Liver (tissue), 9 donors: ENCODE results near the gene DTX4. TPM values are rescaled to one million over a fixed set of nuclear protein-coding genes. Genes with fewer than 3 reads are reported as not detected.
A peak's percentile ranks its signal among the peaks of the same experiment; 100 is the strongest.

Experiments
- DNase-seq: peaks from one replicate; pipeline ENCODE4 v3.0.0-alpha.2; 2017; ENCODE audit warnings: low spot score
- H3K27ac ChIP-seq, 2 donors: one replicate each; pipeline ENCODE4 v1.7.0; 2013; ENCODE audit warnings: inconsistent platforms in 2 of 2, low read length in 2 of 2, control low read depth in 1 of 2, low read depth in 1 of 2, mild to moderate bottlenecking in 1 of 2
- H3K27me3 ChIP-seq, 4 donors: one replicate each; pipeline versions ENCODE4 v1.6.1 to v1.7.0; 2013; ENCODE audit warnings: low read length in 3 of 4, inconsistent platforms in 1 of 4, mild to moderate bottlenecking in 1 of 4, moderate library complexity in 1 of 4; ENCODE audit not compliant: control insufficient read depth in 4 of 4, insufficient read depth in 4 of 4
- H3K36me3 ChIP-seq, 4 donors: one replicate each; pipeline versions ENCODE4 v1.6.1 to v1.7.0; 2013; ENCODE audit warnings: low read length in 3 of 4, mild to moderate bottlenecking in 3 of 4, low read depth in 1 of 4, moderate library complexity in 1 of 4; ENCODE audit not compliant: control insufficient read depth in 4 of 4, insufficient read depth in 3 of 4
- H3K4me1 ChIP-seq, 4 donors: one replicate each; pipeline versions ENCODE4 v1.6.1 to v1.7.0; 2013; ENCODE audit warnings: low read length in 3 of 4, mild to moderate bottlenecking in 3 of 4, moderate library complexity in 1 of 4; ENCODE audit not compliant: control insufficient read depth in 4 of 4, insufficient read depth in 4 of 4
- H3K4me3 ChIP-seq, 3 donors: one replicate each; pipeline versions ENCODE4 v1.6.1 to v1.7.0; 2013; ENCODE audit warnings: low read length in 3 of 3, control low read depth in 1 of 3, low read depth in 1 of 3, mild to moderate bottlenecking in 1 of 3
- H3K9ac ChIP-seq, 2 donors: one replicate each; pipeline ENCODE4 v1.7.0; 2013; ENCODE audit warnings: low read length in 2 of 2, mild to moderate bottlenecking in 2 of 2, moderate library complexity in 2 of 2, control low read depth in 1 of 2, low read depth in 1 of 2
- H3K9me3 ChIP-seq, 4 donors: one replicate each; pipeline versions ENCODE4 v1.6.1 to v1.7.0; 2013; ENCODE audit warnings: low read length in 3 of 4; ENCODE audit not compliant: control insufficient read depth in 4 of 4
- ATF3 ChIP-seq: IDR thresholded peaks from 2 replicates; pipeline ENCODE4 v1.6.1; 2016; ENCODE audit warnings: antibody characterized with exemption
- EGR1 ChIP-seq, 2 donors: IDR thresholded peaks; 2 replicates each; pipeline ENCODE4 v1.6.1; 2016 to 2018; ENCODE audit warnings: antibody characterized with exemption in 2 of 2, low read depth in 2 of 2
- FOXA1 ChIP-seq: IDR thresholded peaks from 2 replicates; pipeline ENCODE4 v1.6.1; 2016; ENCODE audit warnings: antibody characterized with exemption
- GABPA ChIP-seq, 2 donors: IDR thresholded peaks in 1 of 2; conservative IDR thresholded peaks in 1 of 2; 2 replicates each; pipeline ENCODE4 v1.6.1; 2016; ENCODE audit warnings: antibody characterized with exemption in 2 of 2, mild to moderate bottlenecking in 1 of 2, moderate library complexity in 1 of 2
- HNF4A ChIP-seq, 2 donors: conservative IDR thresholded peaks; 2 replicates each; pipeline ENCODE4 v1.6.1; 2016; ENCODE audit warnings: antibody characterized with exemption in 2 of 2, mild to moderate bottlenecking in 2 of 2
- HNF4G ChIP-seq: IDR thresholded peaks from 2 replicates; pipeline ENCODE4 v1.6.1; 2016; ENCODE audit warnings: antibody characterized with exemption
- JUND ChIP-seq, 2 donors: IDR thresholded peaks; 2 replicates each; pipeline ENCODE4 v1.6.1; 2016; ENCODE audit warnings: antibody characterized with exemption in 2 of 2
- MAX ChIP-seq: IDR thresholded peaks from 2 replicates; pipeline ENCODE4 v1.6.1; 2016; ENCODE audit warnings: antibody characterized with exemption
- NR2F2 ChIP-seq: IDR thresholded peaks from 2 replicates; pipeline ENCODE4 v1.6.1; 2016; ENCODE audit warnings: antibody characterized with exemption
- RAD21 ChIP-seq, 2 donors: IDR thresholded peaks; 2 replicates each; pipeline ENCODE4 v1.6.1; 2016; ENCODE audit warnings: antibody characterized with exemption in 2 of 2, mild to moderate bottlenecking in 2 of 2
- REST ChIP-seq: IDR thresholded peaks from 2 replicates; pipeline ENCODE4 v1.6.1; 2016; ENCODE audit warnings: antibody characterized with exemption, mild to moderate bottlenecking
- RXRA ChIP-seq, 2 donors: IDR thresholded peaks; 2 replicates each; pipeline ENCODE4 v1.6.1; 2017 to 2018; ENCODE audit warnings: antibody characterized with exemption in 2 of 2, mild to moderate bottlenecking in 1 of 2
- SP1 ChIP-seq: IDR thresholded peaks from 2 replicates; pipeline ENCODE4 v1.6.1; 2018; ENCODE audit warnings: antibody characterized with exemption, mild to moderate bottlenecking
- YY1 ChIP-seq: IDR thresholded peaks from 2 replicates; pipeline ENCODE4 v1.6.1; 2016; ENCODE audit warnings: antibody characterized with exemption, mild to moderate bottlenecking
- WGBS: extraction: QIAGEN DNeasy Blood & Tissue Kit; methylation state at CpG from one replicate; pipeline ENCODE4 v1.1.7; 2013; 5-methylcytosine and 5-hydroxymethylcytosine counted together
- polyA plus RNA-seq, 2 donors: library from polyadenylated mRNA; stranded (reverse) in 1 of 2; unstranded in 1 of 2; fragments of 200-250 nt in 1 of 2; fragments of >200 nt in 1 of 2; fragmentation: Nextera tagmentation in 1 of 2; extraction: Ambion mirVana in 1 of 2; gene quantifications; one replicate each; pipeline versions ENCODE4 v1.2.1 to v1.2.3, GENCODE V29; 2013 to 2015
- total RNA-seq, 2 donors: library from RNA; depleted of rRNA; stranded (reverse); fragments of >200 nt; gene quantifications; one replicate each; pipeline ENCODE4 v1.2.3, GENCODE V29; 2014
- TF ChIP-seq, protein P1 (sequence below): fragments of 150-350 bp; IDR thresholded peaks from 2 replicates; pipeline ENCODE4 v1.5.1; 2017; ENCODE audit warnings: improper control_type of control experiment, low read depth, low read length; ENCODE audit not compliant: missing input control
- TF ChIP-seq, protein P2 (sequence below): IDR thresholded peaks from 2 replicates; pipeline ENCODE4 v1.6.1; 2016; ENCODE audit warnings: antibody characterized with exemption
- donor health status: healthy.
- donor health status: healthy.
- donor health status: healthy.
- donor health status: healthy.
- donor health status: healthy.

DTX4 gene
- total and polyA plus RNA-seq, 4 donors = 7.5 to 21.4 (median 14.3) TPM

- Histone ChIP-seq H3K27ac (peak overlapping the region; percentile 76 to 81), H3K9me3 (no peaks in the 10 kb centered on the region), H3K4me1 (peaks cover 17 to 60% (median 42%) of the 10 kb centered on the region in 4 donors), H3K4me3 (no peak overlapping the region), H3K27me3 (no peaks in the 10 kb centered on the region), H3K36me3 (peaks cover 6 to 47% (median 21%) of the 10 kb centered on the region in 4 donors), H3K9ac (peak overlapping the region in 1 of 2 donors; percentile 51)
- DNase-seq = no peak
- peak; percentile 76 for TF ChIP-seq YY1
- TF ChIP-seq SP1 = peak; percentile 99
- TF ChIP-seq HNF4G = peak; percentile 96
- TF ChIP-seq, protein P1, sequence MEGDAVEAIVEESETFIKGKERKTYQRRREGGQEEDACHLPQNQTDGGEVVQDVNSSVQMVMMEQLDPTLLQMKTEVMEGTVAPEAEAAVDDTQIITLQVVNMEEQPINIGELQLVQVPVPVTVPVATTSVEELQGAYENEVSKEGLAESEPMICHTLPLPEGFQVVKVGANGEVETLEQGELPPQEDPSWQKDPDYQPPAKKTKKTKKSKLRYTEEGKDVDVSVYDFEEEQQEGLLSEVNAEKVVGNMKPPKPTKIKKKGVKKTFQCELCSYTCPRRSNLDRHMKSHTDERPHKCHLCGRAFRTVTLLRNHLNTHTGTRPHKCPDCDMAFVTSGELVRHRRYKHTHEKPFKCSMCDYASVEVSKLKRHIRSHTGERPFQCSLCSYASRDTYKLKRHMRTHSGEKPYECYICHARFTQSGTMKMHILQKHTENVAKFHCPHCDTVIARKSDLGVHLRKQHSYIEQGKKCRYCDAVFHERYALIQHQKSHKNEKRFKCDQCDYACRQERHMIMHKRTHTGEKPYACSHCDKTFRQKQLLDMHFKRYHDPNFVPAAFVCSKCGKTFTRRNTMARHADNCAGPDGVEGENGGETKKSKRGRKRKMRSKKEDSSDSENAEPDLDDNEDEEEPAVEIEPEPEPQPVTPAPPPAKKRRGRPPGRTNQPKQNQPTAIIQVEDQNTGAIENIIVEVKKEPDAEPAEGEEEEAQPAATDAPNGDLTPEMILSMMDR = no peak
- no peak for TF ChIP-seq ATF3
- peak; percentile 70 for TF ChIP-seq MAX
- TF ChIP-seq EGR1 (IDR thresholded peaks at IDR 0.05; ENCODE audit: low read depth in 2 of 2) = peak; percentile 33 to 48
- no peak for TF ChIP-seq RAD21 (IDR thresholded peaks at IDR 0.05)
- TF ChIP-seq RXRA (IDR thresholded peaks at IDR 0.05) = peak; percentile 79
- TF ChIP-seq FOXA1 = no peak
- peak in 1 of 2 donors; percentile 51 for TF ChIP-seq GABPA (IDR thresholded peaks at IDR 0.05 in 1 of 2, conservative IDR thresholded peaks at IDR 0.05 in 1 of 2)
- peak; percentile 8 for TF ChIP-seq NR2F2
- peak; percentile 68 for TF ChIP-seq REST
- TF ChIP-seq HNF4A (conservative IDR thresholded peaks at IDR 0.05) = peak; percentile 99
- peak in 1 of 2 donors; percentile 57 for TF ChIP-seq JUND (IDR thresholded peaks at IDR 0.05)
- TF ChIP-seq, protein P2, sequence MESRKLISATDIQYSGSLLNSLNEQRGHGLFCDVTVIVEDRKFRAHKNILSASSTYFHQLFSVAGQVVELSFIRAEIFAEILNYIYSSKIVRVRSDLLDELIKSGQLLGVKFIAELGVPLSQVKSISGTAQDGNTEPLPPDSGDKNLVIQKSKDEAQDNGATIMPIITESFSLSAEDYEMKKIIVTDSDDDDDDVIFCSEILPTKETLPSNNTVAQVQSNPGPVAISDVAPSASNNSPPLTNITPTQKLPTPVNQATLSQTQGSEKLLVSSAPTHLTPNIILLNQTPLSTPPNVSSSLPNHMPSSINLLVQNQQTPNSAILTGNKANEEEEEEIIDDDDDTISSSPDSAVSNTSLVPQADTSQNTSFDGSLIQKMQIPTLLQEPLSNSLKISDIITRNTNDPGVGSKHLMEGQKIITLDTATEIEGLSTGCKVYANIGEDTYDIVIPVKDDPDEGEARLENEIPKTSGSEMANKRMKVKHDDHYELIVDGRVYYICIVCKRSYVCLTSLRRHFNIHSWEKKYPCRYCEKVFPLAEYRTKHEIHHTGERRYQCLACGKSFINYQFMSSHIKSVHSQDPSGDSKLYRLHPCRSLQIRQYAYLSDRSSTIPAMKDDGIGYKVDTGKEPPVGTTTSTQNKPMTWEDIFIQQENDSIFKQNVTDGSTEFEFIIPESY = peak; percentile 32
- WGBS = 32% methylated on average over 4 of the region's 4 CpGs
These were observed 19.2 kb downstream of the DTX4 start for GRCh38 chr11:59191095-59191494.
